ENCODE results near the gene KCNAB1. TPM values are rescaled to one million over a fixed set of nuclear protein-coding genes. Genes with fewer than 3 reads are reported as not detected.

The KCNAB1 gene
- total RNA-seq, 2 donors from 2014 or later, result 0.49 to 0.81 TPM

DNA sequence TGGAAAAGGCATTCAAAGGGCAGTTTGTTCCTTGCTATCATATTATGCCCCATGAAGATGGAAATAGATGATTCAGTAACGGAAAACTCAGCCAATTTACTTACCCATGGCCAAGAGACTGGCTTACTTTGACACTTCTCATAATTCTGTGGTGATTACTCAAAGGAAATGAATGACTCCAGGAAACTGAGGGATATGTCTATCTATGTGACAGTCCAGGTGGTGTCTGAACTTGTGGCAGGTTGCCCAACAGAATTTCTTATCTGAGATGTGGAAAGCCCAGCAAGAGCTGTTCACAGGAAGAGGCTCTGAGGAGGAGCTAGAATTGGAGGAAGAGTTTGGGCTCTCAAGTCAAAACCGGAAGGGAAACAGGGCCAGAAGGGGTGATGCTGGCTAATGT, 91.2 kb downstream of the KCNAB1 start:
- no peak overlapping the region for H3K27ac ChIP-seq (ENCODE audit: low read depth, low read length)
- WGBS, 2 experiments (ENCODE audit: insufficient coverage in 1 of 2, insufficient read length in 1 of 2), result 73 to 100% methylated on average over 1 to 2 of the region's 2 CpGs
- TF ChIP-seq, protein P1, sequence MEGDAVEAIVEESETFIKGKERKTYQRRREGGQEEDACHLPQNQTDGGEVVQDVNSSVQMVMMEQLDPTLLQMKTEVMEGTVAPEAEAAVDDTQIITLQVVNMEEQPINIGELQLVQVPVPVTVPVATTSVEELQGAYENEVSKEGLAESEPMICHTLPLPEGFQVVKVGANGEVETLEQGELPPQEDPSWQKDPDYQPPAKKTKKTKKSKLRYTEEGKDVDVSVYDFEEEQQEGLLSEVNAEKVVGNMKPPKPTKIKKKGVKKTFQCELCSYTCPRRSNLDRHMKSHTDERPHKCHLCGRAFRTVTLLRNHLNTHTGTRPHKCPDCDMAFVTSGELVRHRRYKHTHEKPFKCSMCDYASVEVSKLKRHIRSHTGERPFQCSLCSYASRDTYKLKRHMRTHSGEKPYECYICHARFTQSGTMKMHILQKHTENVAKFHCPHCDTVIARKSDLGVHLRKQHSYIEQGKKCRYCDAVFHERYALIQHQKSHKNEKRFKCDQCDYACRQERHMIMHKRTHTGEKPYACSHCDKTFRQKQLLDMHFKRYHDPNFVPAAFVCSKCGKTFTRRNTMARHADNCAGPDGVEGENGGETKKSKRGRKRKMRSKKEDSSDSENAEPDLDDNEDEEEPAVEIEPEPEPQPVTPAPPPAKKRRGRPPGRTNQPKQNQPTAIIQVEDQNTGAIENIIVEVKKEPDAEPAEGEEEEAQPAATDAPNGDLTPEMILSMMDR (conservative IDR thresholded peaks at IDR 0.05), result no peak
- Mint-ChIP-seq H3K36me3 (ENCODE audit: low read depth) (no peaks in the 10 kb centered on the region), H3K9me3 (no peaks in the 10 kb centered on the region), H3K27ac (no peak overlapping the region), H3K4me3 (no peak overlapping the region), H3K27me3 (ENCODE audit: insufficient read depth) (no peaks in the 10 kb centered on the region), H3K4me1 (no peaks in the 10 kb centered on the region)
- no peaks in the 10 kb centered on the region for H3K27me3 ChIP-seq (ENCODE audit: control insufficient read depth, insufficient read depth, low read length, poor library complexity, severe bottlenecking)
- H3K36me3 ChIP-seq (ENCODE audit: control insufficient read depth, insufficient read depth, low read length), result no peaks in the 10 kb centered on the region
- no peaks in the 10 kb centered on the region for H3K9me3 ChIP-seq (ENCODE audit: control insufficient read depth, low read length)
- no peak overlapping the region for H3K4me3 ChIP-seq (ENCODE audit: low read length)
- DNase-seq, result no peak
- H3K4me1 ChIP-seq (ENCODE audit: control insufficient read depth, insufficient read depth, low read length), result no peaks in the 10 kb centered on the region
- no peak overlapping the region for H3K9ac ChIP-seq (ENCODE audit: extremely low read depth, low read length, poor library complexity, severe bottlenecking)

DNA sequence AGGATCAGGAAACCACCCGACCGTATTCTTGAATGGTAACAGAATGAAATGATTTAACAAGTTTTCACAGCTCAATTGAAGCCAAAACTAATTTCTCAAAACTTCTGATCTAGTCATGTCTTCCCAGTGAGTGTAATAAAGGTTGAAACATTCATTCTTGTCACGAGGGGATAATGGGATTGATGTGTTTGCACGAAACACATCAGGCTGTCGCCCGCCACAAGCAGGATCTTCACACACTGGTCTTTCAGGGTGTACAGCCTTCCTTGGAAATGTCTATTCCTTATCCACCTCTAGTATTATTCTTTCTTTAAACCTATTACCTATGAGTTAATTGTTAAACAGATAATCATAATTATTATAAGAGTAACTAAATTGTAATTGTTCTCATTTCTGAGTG, 94.3 kb downstream of the KCNAB1 start:
- Histone ChIP-seq H3K9me3 (ENCODE audit: control insufficient read depth, low read length) (no peaks in the 10 kb centered on the region), H3K9ac (ENCODE audit: extremely low read depth, low read length, poor library complexity, severe bottlenecking) (no peak overlapping the region), H3K4me1 (ENCODE audit: control insufficient read depth, insufficient read depth, low read length) (no peaks in the 10 kb centered on the region), H3K27me3 (ENCODE audit: control insufficient read depth, insufficient read depth, low read length, poor library complexity, severe bottlenecking) (no peaks in the 10 kb centered on the region), H3K4me3 (ENCODE audit: low read length) (no peak overlapping the region), H3K27ac (ENCODE audit: low read depth, low read length) (no peak overlapping the region), H3K36me3 (ENCODE audit: control insufficient read depth, insufficient read depth, low read length) (no peaks in the 10 kb centered on the region)
- no peak overlapping the region for H3K27ac Mint-ChIP-seq
- H3K4me1 Mint-ChIP-seq, result peaks cover 2% of the 10 kb centered on the region
- 50 to 85% methylated on average over 2 to 6 of the region's 6 CpGs for WGBS, 2 experiments (ENCODE audit: insufficient coverage in 1 of 2, insufficient read length in 1 of 2)
- H3K27me3 Mint-ChIP-seq (ENCODE audit: insufficient read depth), result no peaks in the 10 kb centered on the region
- H3K36me3 Mint-ChIP-seq (ENCODE audit: low read depth), result no peaks in the 10 kb centered on the region
- TF ChIP-seq, protein P1 (conservative IDR thresholded peaks at IDR 0.05), result no peak
- no peak for DNase-seq
- H3K4me3 Mint-ChIP-seq, result no peak overlapping the region
- no peaks in the 10 kb centered on the region for H3K9me3 Mint-ChIP-seq

DNA sequence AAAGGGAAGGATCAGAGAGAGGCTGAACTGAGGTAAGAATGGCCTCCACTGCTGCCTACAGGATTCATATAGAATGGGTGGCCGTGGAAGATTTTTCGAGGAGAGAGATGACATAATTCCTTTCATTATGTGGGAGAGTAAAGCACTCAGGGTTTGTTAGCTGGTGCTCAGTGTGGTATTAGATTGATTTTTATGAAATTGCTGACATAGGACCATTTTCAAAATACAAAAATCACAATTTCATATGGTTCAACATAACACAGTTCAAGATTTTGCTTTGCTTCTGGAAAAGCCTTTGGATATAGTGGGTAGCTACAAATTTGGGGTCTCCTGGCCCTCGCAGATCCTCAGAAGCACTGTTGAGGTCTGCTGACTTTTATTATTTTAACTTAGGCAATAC, 95.4 kb downstream of the KCNAB1 start:
- no peaks in the 10 kb centered on the region for H3K27me3 Mint-ChIP-seq (ENCODE audit: insufficient read depth)
- H3K4me1 ChIP-seq (ENCODE audit: control insufficient read depth, insufficient read depth, low read length), result no peaks in the 10 kb centered on the region
- no peaks in the 10 kb centered on the region for H3K27me3 ChIP-seq (ENCODE audit: control insufficient read depth, insufficient read depth, low read length, poor library complexity, severe bottlenecking)
- H3K4me1 Mint-ChIP-seq, result peaks cover 2% of the 10 kb centered on the region
- WGBS, 2 experiments (ENCODE audit: insufficient coverage in 1 of 2, insufficient read length in 1 of 2), result 88 to 94% methylated on average over 2 to 3 of the region's 3 CpGs
- no peak for DNase-seq
- H3K27ac ChIP-seq (ENCODE audit: low read depth, low read length), result no peak overlapping the region
- H3K9me3 Mint-ChIP-seq, result no peaks in the 10 kb centered on the region
- H3K36me3 ChIP-seq (ENCODE audit: control insufficient read depth, insufficient read depth, low read length), result no peaks in the 10 kb centered on the region
- H3K4me3 Mint-ChIP-seq, result no peak overlapping the region
- H3K9me3 ChIP-seq (ENCODE audit: control insufficient read depth, low read length), result no peaks in the 10 kb centered on the region
- TF ChIP-seq, protein P1 (conservative IDR thresholded peaks at IDR 0.05), result no peak
- no peak overlapping the region for H3K4me3 ChIP-seq (ENCODE audit: low read length)
- no peak overlapping the region for H3K27ac Mint-ChIP-seq
- H3K36me3 Mint-ChIP-seq (ENCODE audit: low read depth), result no peaks in the 10 kb centered on the region
- no peak overlapping the region for H3K9ac ChIP-seq (ENCODE audit: extremely low read depth, low read length, poor library complexity, severe bottlenecking)

Data from endodermal cell (in vitro differentiated cells).